ENCODE results near the gene COL6A6. TPM values are rescaled to one million over a fixed set of nuclear protein-coding genes. Genes with fewer than 3 reads are reported as not detected.

Gene COL6A6
- total and polyA plus RNA-seq, 2 experiments from 2014 or later: 0.07 to 0.10 TPM

DNA sequence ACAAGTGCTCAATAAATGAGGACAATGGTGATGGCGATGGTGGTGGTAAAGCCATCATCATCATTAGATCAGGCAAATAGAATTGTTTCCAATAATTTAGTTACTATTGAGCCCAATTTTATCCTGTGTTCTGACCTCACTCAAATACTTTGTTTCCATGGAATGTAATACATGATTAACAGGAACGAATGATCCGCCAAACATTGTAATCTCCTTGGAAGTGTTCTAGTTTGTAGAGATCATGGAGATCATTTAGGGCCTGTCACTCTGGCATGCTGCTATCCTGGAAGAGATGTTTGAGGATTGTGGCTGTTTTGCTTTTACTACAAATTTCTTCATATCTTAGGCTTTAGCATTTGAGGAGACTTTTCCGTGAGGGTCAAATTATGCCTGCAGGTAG, 2.8 kb downstream of the COL6A6 start (continued):
- TF ChIP-seq, protein P1, sequence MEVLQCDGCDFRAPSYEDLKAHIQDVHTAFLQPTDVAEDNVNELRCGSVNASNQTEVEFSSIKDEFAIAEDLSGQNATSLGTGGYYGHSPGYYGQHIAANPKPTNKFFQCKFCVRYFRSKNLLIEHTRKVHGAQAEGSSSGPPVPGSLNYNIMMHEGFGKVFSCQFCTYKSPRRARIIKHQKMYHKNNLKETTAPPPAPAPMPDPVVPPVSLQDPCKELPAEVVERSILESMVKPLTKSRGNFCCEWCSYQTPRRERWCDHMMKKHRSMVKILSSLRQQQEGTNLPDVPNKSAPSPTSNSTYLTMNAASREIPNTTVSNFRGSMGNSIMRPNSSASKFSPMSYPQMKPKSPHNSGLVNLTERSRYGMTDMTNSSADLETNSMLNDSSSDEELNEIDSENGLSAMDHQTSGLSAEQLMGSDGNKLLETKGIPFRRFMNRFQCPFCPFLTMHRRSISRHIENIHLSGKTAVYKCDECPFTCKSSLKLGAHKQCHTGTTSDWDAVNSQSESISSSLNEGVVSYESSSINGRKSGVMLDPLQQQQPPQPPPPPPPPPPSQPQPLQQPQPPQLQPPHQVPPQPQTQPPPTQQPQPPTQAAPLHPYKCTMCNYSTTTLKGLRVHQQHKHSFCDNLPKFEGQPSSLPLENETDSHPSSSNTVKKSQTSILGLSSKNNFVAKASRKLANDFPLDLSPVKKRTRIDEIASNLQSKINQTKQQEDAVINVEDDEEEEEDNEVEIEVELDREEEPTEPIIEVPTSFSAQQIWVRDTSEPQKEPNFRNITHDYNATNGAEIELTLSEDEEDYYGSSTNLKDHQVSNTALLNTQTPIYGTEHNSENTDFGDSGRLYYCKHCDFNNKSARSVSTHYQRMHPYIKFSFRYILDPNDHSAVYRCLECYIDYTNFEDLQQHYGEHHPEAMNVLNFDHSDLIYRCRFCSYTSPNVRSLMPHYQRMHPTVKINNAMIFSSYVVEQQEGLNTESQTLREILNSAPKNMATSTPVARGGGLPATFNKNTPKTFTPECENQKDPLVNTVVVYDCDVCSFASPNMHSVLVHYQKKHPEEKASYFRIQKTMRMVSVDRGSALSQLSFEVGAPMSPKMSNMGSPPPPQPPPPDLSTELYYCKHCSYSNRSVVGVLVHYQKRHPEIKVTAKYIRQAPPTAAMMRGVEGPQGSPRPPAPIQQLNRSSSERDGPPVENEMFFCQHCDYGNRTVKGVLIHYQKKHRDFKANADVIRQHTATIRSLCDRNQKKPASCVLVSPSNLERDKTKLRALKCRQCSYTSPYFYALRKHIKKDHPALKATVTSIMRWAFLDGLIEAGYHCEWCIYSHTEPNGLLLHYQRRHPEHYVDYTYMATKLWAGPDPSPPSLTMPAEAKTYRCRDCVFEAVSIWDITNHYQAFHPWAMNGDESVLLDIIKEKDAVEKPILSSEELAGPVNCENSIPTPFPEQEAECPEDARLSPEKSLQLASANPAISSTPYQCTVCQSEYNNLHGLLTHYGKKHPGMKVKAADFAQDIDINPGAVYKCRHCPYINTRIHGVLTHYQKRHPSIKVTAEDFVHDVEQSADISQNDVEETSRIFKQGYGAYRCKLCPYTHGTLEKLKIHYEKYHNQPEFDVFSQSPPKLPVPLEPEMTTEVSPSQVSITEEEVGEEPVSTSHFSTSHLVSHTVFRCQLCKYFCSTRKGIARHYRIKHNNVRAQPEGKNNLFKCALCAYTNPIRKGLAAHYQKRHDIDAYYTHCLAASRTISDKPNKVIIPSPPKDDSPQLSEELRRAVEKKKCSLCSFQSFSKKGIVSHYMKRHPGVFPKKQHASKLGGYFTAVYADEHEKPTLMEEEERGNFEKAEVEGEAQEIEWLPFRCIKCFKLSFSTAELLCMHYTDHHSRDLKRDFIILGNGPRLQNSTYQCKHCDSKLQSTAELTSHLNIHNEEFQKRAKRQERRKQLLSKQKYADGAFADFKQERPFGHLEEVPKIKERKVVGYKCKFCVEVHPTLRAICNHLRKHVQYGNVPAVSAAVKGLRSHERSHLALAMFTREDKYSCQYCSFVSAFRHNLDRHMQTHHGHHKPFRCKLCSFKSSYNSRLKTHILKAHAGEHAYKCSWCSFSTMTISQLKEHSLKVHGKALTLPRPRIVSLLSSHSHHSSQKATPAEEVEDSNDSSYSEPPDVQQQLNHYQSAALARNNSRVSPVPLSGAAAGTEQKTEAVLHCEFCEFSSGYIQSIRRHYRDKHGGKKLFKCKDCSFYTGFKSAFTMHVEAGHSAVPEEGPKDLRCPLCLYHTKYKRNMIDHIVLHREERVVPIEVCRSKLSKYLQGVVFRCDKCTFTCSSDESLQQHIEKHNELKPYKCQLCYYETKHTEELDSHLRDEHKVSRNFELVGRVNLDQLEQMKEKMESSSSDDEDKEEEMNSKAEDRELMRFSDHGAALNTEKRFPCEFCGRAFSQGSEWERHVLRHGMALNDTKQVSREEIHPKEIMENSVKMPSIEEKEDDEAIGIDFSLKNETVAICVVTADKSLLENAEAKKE (CRISPR knock-in tag; IDR thresholded peaks at IDR 0.05): no peak

DNA sequence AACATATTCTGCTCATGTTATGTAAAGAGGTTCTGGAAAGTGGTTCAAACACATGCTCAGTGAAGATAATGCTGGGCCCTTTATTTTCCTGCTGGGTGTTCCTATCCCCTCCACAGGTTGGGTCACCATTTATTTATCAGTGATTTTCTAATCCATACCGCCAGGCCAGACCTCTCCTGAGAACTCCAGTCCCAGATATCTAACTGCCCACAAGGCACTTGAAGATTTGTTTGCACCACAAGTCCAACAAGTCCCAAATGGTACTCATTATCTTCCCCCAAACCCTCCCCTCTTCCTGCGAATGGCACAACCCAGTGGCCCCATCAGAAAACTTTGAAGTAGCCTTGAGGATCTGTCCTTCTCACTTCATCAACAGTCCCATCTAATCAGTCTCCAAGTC, 5.4 kb downstream of the COL6A6 start:
- Mint-ChIP-seq H3K4me1 (peaks cover 4% of the 10 kb centered on the region; the same call in 2 of the 3 replicates), H3K9me3 (no peaks in the 10 kb centered on the region), H3K27ac (no peak overlapping the region), H3K36me3 (ENCODE audit: low read depth) (no peaks in the 10 kb centered on the region), H3K27me3 (ENCODE audit: insufficient read depth, low read depth, poor library complexity) (peaks cover 10% of the 10 kb centered on the region), H3K4me3 (no peak overlapping the region)
- Histone ChIP-seq H2AFZ (no peak overlapping the region), H3K9me2 (ENCODE audit: insufficient read depth) (no peaks in the 10 kb centered on the region), H3K4me1 (ENCODE audit: insufficient read depth) (no peaks in the 10 kb centered on the region; the same call in 1 of the 2 replicates), H3K27me3 (ENCODE audit: insufficient read depth) (peaks cover 31% of the 10 kb centered on the region), H3F3A (replicated peaks; ENCODE audit: low read depth) (no peaks in the 10 kb centered on the region), H3K4me2 (no peak overlapping the region), H3K4me3 (no peak overlapping the region), H3K36me3 (ENCODE audit: insufficient read depth) (no peaks in the 10 kb centered on the region), H4K20me1 (replicated peaks; ENCODE audit: insufficient read depth) (no peaks in the 10 kb centered on the region; the same call in 1 of the 2 replicates), H3K27ac (ENCODE audit: low read depth) (no peak overlapping the region), H3K79me2 (replicated peaks; ENCODE audit: insufficient read depth) (no peaks in the 10 kb centered on the region)
- no peak for DNase-seq (ENCODE audit: low spot score)
- TF ChIP-seq, protein P2, sequence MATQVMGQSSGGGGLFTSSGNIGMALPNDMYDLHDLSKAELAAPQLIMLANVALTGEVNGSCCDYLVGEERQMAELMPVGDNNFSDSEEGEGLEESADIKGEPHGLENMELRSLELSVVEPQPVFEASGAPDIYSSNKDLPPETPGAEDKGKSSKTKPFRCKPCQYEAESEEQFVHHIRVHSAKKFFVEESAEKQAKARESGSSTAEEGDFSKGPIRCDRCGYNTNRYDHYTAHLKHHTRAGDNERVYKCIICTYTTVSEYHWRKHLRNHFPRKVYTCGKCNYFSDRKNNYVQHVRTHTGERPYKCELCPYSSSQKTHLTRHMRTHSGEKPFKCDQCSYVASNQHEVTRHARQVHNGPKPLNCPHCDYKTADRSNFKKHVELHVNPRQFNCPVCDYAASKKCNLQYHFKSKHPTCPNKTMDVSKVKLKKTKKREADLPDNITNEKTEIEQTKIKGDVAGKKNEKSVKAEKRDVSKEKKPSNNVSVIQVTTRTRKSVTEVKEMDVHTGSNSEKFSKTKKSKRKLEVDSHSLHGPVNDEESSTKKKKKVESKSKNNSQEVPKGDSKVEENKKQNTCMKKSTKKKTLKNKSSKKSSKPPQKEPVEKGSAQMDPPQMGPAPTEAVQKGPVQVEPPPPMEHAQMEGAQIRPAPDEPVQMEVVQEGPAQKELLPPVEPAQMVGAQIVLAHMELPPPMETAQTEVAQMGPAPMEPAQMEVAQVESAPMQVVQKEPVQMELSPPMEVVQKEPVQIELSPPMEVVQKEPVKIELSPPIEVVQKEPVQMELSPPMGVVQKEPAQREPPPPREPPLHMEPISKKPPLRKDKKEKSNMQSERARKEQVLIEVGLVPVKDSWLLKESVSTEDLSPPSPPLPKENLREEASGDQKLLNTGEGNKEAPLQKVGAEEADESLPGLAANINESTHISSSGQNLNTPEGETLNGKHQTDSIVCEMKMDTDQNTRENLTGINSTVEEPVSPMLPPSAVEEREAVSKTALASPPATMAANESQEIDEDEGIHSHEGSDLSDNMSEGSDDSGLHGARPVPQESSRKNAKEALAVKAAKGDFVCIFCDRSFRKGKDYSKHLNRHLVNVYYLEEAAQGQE (IDR thresholded peaks at IDR 0.05; ENCODE audit: unreplicated experiment): no peak
- no peak for TF ChIP-seq ZNF331 (CRISPR knock-in tag; IDR thresholded peaks at IDR 0.05; ENCODE audit: low read depth)
- TF ChIP-seq, protein P1 (CRISPR knock-in tag; IDR thresholded peaks at IDR 0.05): no peak
- no peak for ATAC-seq
